HUES64 (cell line): ENCODE measurements around the gene LBX2.
"Not testable (repeated sequence)": the region's sequence is repeated elsewhere in the genome, so short reads cannot be mapped to it uniquely, and the experiment has no call there.

ENCODE experiments used
- H3K27ac ChIP-seq: 2 replicates; pipeline ENCODE4 v1.7.0; 2013; ENCODE audit warnings: low read depth, low read length, inconsistent platforms
- H3K27me3 ChIP-seq: 2 replicates; pipeline ENCODE4 v1.6.1; 2013; ENCODE audit warnings: mild to moderate bottlenecking, low read length; ENCODE audit not compliant: insufficient read depth
- H3K36me3 ChIP-seq: 2 replicates; pipeline ENCODE4 v1.6.1; 2013; ENCODE audit warnings: mild to moderate bottlenecking, low read length; ENCODE audit not compliant: insufficient read depth
- H3K4me1 ChIP-seq: 2 replicates; pipeline ENCODE4 v1.6.1; 2013; ENCODE audit warnings: mild to moderate bottlenecking, low read length, moderate library complexity; ENCODE audit not compliant: insufficient read depth
- H3K4me3 ChIP-seq: 2 replicates; pipeline ENCODE4 v1.5.1; 2013; ENCODE audit warnings: mild to moderate bottlenecking, low read length, moderate library complexity
- H3K9ac ChIP-seq: 2 replicates; pipeline ENCODE4 v1.6.1; 2013; ENCODE audit warnings: mild to moderate bottlenecking, low read depth, low read length
- H3K9me3 ChIP-seq: 2 replicates; pipeline ENCODE4 v1.6.1; 2013; ENCODE audit warnings: low read depth, low read length; ENCODE audit not compliant: insufficient read depth
- WGBS: fragments of 150-250, 120-280 bp; methylation state at CpG from one replicate; pipeline ENCODE4 v1.1.7; 2013; ENCODE audit warnings: missing lambda C conversion rate; 5-methylcytosine and 5-hydroxymethylcytosine counted together

Gene LBX2

GRCh38 chr2:74474899-74475298 lies 24.5 kb downstream of the LBX2 start:
- Histone ChIP-seq H3K27ac (no peak overlapping the region), H3K4me3 (no peak overlapping the region), H3K9me3 (no peaks in the 10 kb centered on the region), H3K36me3 (peaks cover 31% of the 10 kb centered on the region), H3K27me3 (no peaks in the 10 kb centered on the region), H3K4me1 (peaks cover 5% of the 10 kb centered on the region; the same call in 1 of the 2 replicates), H3K9ac (no peak overlapping the region)
- 84% methylated on average over 5 of the region's 5 CpGs for WGBS

DNA sequence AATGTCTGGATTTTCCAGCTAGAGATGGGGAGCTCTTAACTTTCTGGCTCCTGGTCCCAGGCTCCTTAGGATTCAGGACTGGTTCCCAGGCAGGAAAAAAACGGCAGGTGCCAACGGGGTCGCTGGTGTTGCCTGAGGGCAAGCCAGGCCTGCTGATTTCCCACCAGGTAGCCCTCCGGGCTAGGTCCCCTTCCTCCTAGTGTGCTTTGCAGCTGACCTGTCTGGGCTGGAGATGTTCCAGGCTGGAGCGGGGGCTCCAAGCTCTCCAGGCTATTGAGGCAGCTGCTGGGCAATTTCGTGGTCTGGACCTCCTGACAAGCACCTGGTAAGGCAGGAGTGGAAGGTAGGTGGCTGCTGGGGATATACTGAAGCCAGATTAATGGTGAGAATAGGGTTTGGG lies 24.9 kb downstream of the LBX2 start:
- no peak overlapping the region for H3K9ac ChIP-seq
- H3K4me3 ChIP-seq = no peak overlapping the region

GRCh38 chr2:74472945-74473258 lies 26.5 kb downstream of the LBX2 start:
- H3K27ac ChIP-seq = peak overlapping the region; percentile 91
- no peaks in the 10 kb centered on the region for H3K9me3 ChIP-seq
- H3K9ac ChIP-seq = peak overlapping the region; percentile 79
- peaks cover 22% of the 10 kb centered on the region for H3K36me3 ChIP-seq
- H3K4me3 ChIP-seq = peak overlapping the region; percentile 80
- H3K4me1 ChIP-seq = peaks cover 5% of the 10 kb centered on the region; the same call in 1 of the 2 replicates
- no peaks in the 10 kb centered on the region for H3K27me3 ChIP-seq
- 30% methylated on average over 7 of the region's 7 CpGs for WGBS

More for the DNA sequence above, 24.9 kb downstream of the LBX2 start:
- 92% methylated on average over 6 of the region's 6 CpGs for WGBS
- H3K4me1 ChIP-seq = peaks cover 5% of the 10 kb centered on the region; the same call in 1 of the 2 replicates
- H3K27me3 ChIP-seq = no peaks in the 10 kb centered on the region
- H3K9me3 ChIP-seq = no peaks in the 10 kb centered on the region
- no peak overlapping the region for H3K27ac ChIP-seq
- peaks cover 27% of the 10 kb centered on the region for H3K36me3 ChIP-seq

DNA sequence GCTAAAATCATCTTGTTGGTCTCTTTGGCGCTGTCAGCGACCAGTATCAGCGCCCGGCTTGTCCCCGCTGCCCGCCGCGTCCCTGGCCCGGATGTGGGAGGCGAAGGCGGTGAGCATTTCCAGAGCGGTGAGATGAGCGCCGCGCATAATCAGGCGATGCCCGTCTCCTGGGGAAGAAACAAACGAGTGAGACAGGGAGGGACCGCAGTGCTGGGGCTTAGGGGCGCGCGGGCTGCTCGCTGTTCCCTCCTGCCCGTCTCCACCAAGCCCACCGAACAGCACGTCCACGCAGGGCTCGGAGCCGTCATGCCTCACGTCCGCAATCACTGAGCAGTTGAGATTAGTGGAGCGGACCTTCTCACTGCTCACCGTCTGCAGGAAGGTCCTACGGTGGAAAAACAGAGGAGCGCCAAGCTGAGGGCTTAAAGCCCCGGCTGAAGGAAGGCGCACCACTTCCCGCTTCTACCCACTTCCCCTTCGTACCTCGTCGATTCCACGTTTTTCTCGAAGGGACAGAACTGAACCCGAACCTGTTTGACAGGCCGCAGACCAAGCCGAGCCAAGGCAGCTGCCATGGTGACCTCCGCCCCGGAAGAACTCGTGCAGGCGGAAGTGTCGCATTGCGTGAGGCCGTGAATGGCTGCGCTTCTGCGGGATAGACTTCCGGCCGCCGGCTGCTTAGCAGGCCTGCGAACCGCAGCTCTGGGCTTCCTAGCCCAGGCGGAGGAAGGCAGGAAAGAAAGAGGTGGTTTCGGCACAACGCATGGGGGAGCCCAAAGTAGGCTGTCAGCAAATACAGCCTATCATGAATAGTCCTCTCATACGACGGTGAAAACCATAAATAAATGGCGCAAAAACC lies 27.1 kb downstream of the LBX2 start, which contains the start of gene MRPL53:
Gene MRPL53, minus strand, starts transcription at position 595 of the 859 bp plus-strand sequence. Its CDS starts 20 bp downstream, at position 575.
- Histone ChIP-seq H3K4me1 (peaks cover 5% of the 10 kb centered on the region; the same call in 1 of the 2 replicates), H3K27ac (peak within 1 kb of the TSS; percentile 91), H3K27me3 (no peaks in the 10 kb centered on the region), H3K36me3 (peaks cover 18% of the 10 kb centered on the region), H3K4me3 (peak within 1 kb of the TSS; percentile 80), H3K9ac (peak within 1 kb of the TSS; percentile 79), H3K9me3 (no peaks in the 10 kb centered on the region)
- under 1% methylated on average over 66 of the region's 66 CpGs for WGBS

DNA sequence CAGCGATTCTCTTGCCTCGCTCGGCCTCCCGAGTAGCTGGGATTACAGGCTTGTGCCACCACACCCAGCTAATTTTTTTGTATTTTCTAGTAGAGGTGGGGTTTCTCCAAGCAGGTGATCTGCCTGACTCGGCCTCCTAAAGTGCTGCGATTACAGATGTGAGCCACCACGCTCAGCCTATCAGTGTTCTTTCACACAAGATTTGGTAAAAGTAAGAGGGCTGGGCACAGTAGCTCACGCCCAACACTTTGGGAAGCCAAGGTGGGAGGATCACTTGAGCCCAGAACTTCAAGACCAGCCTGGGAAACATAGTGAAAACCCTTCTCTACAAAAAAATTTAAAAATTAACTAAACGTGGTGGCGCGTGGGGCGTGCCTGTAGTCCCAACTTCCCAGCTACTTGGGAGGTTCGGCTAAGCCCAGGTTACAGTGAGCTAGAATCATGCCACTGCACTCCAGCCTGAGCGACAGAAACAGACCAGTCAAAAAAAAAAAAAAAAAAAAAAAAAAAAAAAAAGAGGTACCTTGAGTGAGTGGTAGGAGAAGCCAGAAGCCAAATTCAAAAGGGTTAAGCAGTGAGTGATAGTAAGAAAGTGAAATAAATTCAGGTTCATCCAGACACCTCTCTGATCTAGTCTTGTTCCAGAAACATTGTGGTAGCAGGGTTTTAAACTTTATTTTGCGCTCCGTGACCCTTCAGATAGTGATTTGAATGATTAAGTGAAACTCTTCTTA lies 27.9 kb downstream of the LBX2 start:
- WGBS = 74% methylated on average over 15 of the region's 16 CpGs
- peak overlapping the region; percentile 91 for H3K27ac ChIP-seq
- H3K4me1 ChIP-seq = peaks cover 5% of the 10 kb centered on the region; the same call in 1 of the 2 replicates
- peak overlapping the region; percentile 80 for H3K4me3 ChIP-seq
- H3K36me3 ChIP-seq = peaks cover 17% of the 10 kb centered on the region
- H3K9ac ChIP-seq = peak overlapping the region; percentile 79
- H3K9me3 ChIP-seq = no peaks in the 10 kb centered on the region
- H3K27me3 ChIP-seq = no peaks in the 10 kb centered on the region

GRCh38 chr2:74470742-74471141 lies 28.7 kb downstream of the LBX2 start:
- H3K4me3 ChIP-seq, H3K9ac ChIP-seq, H3K27me3 ChIP-seq, H3K4me1 ChIP-seq, H3K9me3 ChIP-seq, H3K27ac ChIP-seq: not testable (repeated sequence)
- peaks cover 15% of the 10 kb centered on the region for H3K36me3 ChIP-seq
- 94% methylated on average over 11 of the region's 12 CpGs for WGBS

DNA sequence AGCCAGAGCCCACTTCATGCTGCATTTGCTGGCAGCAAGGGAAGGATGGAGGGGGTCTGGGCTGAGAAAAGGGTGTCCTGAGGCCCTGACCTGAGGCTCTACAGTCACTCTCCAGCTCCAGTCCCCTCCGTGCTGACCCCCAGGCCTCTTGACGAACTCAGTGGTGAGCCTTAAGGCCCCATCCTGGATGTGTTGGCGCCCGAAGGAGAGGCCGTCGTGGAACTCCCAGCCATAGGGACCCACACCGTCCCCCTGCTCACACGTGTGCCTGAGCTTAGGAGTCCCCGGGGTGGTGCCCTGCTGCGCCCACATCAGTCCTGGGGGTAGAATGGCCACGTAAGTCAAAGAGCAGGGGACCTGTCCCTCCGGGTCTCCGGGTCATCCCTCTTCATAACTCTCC lies 35.0 kb downstream of the LBX2 start:
- Histone ChIP-seq H3K27ac (no peak overlapping the region), H3K9ac (peak overlapping the region; percentile 83), H3K4me3 (peak overlapping the region; percentile 98), H3K27me3 (no peaks in the 10 kb centered on the region), H3K36me3 (peaks cover 24% of the 10 kb centered on the region), H3K4me1 (no peaks in the 10 kb centered on the region; the same call in 1 of the 2 replicates), H3K9me3 (no peaks in the 10 kb centered on the region)
- 11% methylated on average over 13 of the region's 13 CpGs for WGBS

GRCh38 chr2:74462786-74463105 lies 36.7 kb downstream of the LBX2 start:
- Histone ChIP-seq H3K9ac (no peak overlapping the region), H3K36me3 (peaks cover 24% of the 10 kb centered on the region), H3K27ac (no peak overlapping the region), H3K27me3 (no peaks in the 10 kb centered on the region), H3K9me3 (no peaks in the 10 kb centered on the region), H3K4me1 (no peaks in the 10 kb centered on the region; the same call in 1 of the 2 replicates), H3K4me3 (no peak overlapping the region)
- WGBS = 97% methylated on average over 4 of the region's 4 CpGs

DNA sequence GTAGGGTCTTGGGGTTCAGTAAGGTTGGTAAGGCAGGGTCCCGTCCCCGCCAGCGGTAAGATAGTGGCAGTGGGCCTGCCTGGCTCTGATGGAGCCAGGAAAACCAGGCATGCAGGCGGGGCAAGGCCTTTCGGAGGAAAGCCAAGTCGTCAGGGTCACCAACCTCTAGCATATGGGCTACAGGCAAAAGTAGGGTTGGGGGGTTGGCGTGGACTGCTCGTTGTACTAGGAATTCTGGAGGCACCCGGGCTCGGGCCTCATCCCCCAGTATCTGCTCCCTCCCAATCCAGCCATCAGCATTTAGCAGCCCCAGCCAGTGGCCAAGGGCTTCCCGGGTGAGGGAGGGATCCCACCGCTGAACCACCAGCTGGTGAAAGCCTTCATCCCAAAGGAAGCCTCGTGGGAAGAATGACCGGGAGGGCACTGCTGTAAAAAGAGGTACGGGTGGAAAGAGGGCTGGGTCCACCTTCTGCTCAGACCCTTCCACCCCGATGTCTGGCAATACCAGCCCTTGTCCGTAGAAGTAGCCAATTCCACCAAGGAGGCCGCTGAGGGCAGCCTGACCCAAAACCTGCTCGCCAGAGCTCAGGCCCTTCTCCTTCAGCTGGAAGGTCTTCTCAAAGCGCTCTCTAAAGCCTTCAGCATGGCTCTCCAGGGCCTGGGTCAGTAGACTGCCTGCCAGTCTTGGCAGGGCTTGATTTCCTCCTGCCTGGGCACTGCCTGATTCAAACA lies 37.2 kb downstream of the LBX2 start:
- no peak overlapping the region for H3K4me3 ChIP-seq
- no peaks in the 10 kb centered on the region for H3K27me3 ChIP-seq
- H3K4me1 ChIP-seq = no peaks in the 10 kb centered on the region; the same call in 1 of the 2 replicates
- no peak overlapping the region for H3K9ac ChIP-seq
- peak overlapping the region; percentile 41; the same call in 1 of the 2 replicates for H3K27ac ChIP-seq
- peaks cover 24% of the 10 kb centered on the region for H3K36me3 ChIP-seq
- no peaks in the 10 kb centered on the region for H3K9me3 ChIP-seq
- WGBS = 95% methylated on average over 20 of the region's 20 CpGs

- 93% methylated on average over 27 of the region's 27 CpGs for WGBS
- Histone ChIP-seq H3K4me1 (peaks cover 6% of the 10 kb centered on the region), H3K27ac (peak overlapping the region; percentile 41; the same call in 1 of the 2 replicates), H3K36me3 (peaks cover 24% of the 10 kb centered on the region), H3K27me3 (no peaks in the 10 kb centered on the region), H3K9ac (no peak overlapping the region), H3K4me3 (no peak overlapping the region), H3K9me3 (no peaks in the 10 kb centered on the region)
Measured at GRCh38 chr2:74461187-74462053, 38.0 kb downstream of the LBX2 start.
